HFF-Myc (cell line): ENCODE measurements around the gene ACOD1.
"Not testable (repeated sequence)": the region's sequence is repeated elsewhere in the genome, so short reads cannot be mapped to it uniquely, and the experiment has no call there.

Source experiments
- DNase-seq: peaks from one replicate; pipeline ENCODE4 v3.0.0-alpha.2; 2011; ENCODE audit warnings: low read depth; ENCODE audit errors: extremely low read depth
- H3K4me3 ChIP-seq: replicated peaks from 2 replicates; pipeline ENCODE4 v1.5.1; 2011; ENCODE audit warnings: low read depth, mild to moderate bottlenecking, control low read depth, low read length
- TF ChIP-seq, protein P1 (sequence below): IDR thresholded peaks from 2 replicates; pipeline ENCODE4 v1.5.1; 2012; ENCODE audit warnings: mild to moderate bottlenecking, low read depth, low read length, control low read depth; ENCODE audit errors: missing control alignments

The ACOD1 gene

GRCh38 chr13:76948149-76948548 lies at the start of gene ACOD1:
Gene ACOD1 (plus strand): TSS chr13:76948511. CDS start chr13:76948559, 48 bp downstream.
- TF ChIP-seq, protein P1, sequence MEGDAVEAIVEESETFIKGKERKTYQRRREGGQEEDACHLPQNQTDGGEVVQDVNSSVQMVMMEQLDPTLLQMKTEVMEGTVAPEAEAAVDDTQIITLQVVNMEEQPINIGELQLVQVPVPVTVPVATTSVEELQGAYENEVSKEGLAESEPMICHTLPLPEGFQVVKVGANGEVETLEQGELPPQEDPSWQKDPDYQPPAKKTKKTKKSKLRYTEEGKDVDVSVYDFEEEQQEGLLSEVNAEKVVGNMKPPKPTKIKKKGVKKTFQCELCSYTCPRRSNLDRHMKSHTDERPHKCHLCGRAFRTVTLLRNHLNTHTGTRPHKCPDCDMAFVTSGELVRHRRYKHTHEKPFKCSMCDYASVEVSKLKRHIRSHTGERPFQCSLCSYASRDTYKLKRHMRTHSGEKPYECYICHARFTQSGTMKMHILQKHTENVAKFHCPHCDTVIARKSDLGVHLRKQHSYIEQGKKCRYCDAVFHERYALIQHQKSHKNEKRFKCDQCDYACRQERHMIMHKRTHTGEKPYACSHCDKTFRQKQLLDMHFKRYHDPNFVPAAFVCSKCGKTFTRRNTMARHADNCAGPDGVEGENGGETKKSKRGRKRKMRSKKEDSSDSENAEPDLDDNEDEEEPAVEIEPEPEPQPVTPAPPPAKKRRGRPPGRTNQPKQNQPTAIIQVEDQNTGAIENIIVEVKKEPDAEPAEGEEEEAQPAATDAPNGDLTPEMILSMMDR: no peak
- no peak for DNase-seq

GRCh38 chr13:76899066-76899465 lies 49.2 kb upstream of the ACOD1 start:
- H3K4me3 ChIP-seq: not testable (repeated sequence)

More at GRCh38 chr13:76948149-76948548, at the start of gene ACOD1:
- H3K4me3 ChIP-seq: no peak within 1 kb of the TSS

GRCh38 chr13:76903544-76904162 lies 44.7 kb upstream of the ACOD1 start:
- DNase-seq: no peak

More at GRCh38 chr13:76899066-76899465, 49.2 kb upstream of the ACOD1 start:
- not testable (repeated sequence) for DNase-seq

GRCh38 chr13:76904507-76904906 lies 43.8 kb upstream of the ACOD1 start:
- no peak overlapping the region for H3K4me3 ChIP-seq
- DNase-seq: no peak
- TF ChIP-seq, protein P1: no peak

More at GRCh38 chr13:76903544-76904162, 44.7 kb upstream of the ACOD1 start:
- no peak overlapping the region for H3K4me3 ChIP-seq
- TF ChIP-seq, protein P1: peak; percentile 99

GRCh38 chr13:76912476-76912875 lies 35.8 kb upstream of the ACOD1 start:
- no peak for DNase-seq
- H3K4me3 ChIP-seq: no peak overlapping the region
- TF ChIP-seq, protein P1: no peak

DNA sequence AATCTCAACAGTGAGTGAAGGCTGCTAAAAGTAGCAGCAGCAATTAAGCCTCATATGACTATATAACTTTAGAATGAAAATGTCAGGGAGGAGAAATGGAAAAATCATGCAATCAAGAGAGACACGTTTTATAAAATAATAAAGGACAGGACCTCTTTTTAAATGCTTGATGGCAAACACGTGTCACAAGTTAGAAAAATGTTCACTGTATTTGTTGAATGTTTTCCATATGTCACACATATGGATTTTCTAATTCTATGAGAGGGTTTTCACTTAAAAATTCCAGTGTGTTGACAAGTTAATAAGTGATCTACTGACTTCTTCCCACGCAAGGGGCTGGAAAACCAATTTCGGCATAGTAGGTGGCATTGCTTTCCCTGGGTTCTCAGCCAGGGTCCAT lies 34.4 kb upstream of the ACOD1 start:
- TF ChIP-seq, protein P1: no peak
- no peak overlapping the region for H3K4me3 ChIP-seq
- no peak for DNase-seq

DNA sequence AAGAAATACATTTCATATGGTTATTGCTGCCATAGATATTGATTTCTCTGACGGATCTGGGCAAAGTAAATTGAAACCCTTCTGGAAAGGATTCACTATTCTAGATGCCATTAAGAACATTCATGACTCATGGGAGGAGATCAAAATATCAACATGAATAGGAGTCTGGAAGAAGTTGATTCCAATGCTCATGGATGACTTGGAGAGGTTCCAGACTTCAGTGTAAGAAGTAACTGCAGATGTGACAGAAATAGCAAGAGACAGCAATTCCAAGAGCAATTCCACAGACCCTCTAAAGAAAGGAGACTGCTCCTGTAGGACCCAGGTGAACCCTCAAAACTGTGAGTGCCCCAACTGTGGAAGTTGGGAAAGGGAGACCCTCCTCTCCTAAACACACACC lies 31.2 kb upstream of the ACOD1 start:
- TF ChIP-seq, protein P1: no peak
- no peak overlapping the region for H3K4me3 ChIP-seq
- DNase-seq: no peak

- H3K4me3 ChIP-seq, DNase-seq: not testable (repeated sequence)
These were observed 30.4 kb upstream of the ACOD1 start for GRCh38 chr13:76917755-76918481.
